ENCODE results near the gene ATG4C. TPM values are rescaled to one million over a fixed set of nuclear protein-coding genes. Genes with fewer than 3 reads are reported as not detected.
A peak's percentile ranks its signal among the peaks of the same experiment; 100 is the strongest.
"Not testable (repeated sequence)": the region's sequence is repeated elsewhere in the genome, so short reads cannot be mapped to it uniquely, and the experiment has no call there.

ATG4C gene, protein sequence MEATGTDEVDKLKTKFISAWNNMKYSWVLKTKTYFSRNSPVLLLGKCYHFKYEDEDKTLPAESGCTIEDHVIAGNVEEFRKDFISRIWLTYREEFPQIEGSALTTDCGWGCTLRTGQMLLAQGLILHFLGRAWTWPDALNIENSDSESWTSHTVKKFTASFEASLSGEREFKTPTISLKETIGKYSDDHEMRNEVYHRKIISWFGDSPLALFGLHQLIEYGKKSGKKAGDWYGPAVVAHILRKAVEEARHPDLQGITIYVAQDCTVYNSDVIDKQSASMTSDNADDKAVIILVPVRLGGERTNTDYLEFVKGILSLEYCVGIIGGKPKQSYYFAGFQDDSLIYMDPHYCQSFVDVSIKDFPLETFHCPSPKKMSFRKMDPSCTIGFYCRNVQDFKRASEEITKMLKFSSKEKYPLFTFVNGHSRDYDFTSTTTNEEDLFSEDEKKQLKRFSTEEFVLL
- 10 to 100 TPM in 2 of 4 donors, 1 to 10 TPM in 1, under 1 TPM in 1; 0.85 to 32.2 (median 11.7) TPM for total RNA-seq

DNA sequence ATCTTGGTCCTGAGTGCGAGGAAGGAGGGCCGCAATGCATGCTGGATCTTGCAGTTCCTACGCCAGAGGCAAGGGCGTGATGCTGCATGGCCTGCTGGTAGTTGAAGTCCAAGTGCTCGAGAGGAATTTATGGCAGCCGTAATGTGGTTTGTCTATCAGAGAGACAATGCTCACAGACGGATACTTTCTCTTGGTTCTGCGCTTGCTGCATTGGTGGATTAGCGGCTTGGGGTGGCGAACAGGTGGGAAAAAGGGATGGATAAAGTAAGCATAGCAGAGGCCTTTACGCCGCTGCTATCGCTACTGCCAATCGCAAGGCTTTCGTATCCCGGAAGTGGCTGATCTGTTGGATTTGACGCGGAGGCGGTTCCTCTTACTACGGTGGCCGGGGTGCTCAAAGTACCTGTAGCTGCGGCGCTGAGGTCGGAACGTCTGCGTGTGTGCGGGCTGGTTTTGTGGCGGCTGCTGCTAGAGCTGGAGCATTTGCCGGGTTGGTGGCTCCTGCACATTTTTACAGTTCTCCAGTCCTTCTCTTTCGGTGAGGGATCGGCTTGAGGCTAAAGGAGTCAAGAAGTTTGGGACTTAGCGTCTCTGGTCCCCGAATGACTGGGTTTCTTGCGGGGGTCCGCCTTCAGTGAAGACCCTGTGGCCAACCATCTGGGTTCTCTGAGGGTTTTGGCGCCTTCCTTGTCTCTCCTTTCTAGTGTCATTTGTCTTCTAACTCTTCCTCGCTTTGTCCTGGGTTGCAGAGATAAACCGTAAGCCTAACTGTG, at the start of gene ATG4C:
ATG4C (plus strand) TSS at position 397 of the 773 bp plus-strand sequence. CDS start 19,655 bp downstream, outside the sequence.
- TF ChIP-seq, protein P1, sequence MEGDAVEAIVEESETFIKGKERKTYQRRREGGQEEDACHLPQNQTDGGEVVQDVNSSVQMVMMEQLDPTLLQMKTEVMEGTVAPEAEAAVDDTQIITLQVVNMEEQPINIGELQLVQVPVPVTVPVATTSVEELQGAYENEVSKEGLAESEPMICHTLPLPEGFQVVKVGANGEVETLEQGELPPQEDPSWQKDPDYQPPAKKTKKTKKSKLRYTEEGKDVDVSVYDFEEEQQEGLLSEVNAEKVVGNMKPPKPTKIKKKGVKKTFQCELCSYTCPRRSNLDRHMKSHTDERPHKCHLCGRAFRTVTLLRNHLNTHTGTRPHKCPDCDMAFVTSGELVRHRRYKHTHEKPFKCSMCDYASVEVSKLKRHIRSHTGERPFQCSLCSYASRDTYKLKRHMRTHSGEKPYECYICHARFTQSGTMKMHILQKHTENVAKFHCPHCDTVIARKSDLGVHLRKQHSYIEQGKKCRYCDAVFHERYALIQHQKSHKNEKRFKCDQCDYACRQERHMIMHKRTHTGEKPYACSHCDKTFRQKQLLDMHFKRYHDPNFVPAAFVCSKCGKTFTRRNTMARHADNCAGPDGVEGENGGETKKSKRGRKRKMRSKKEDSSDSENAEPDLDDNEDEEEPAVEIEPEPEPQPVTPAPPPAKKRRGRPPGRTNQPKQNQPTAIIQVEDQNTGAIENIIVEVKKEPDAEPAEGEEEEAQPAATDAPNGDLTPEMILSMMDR (IDR thresholded peaks at IDR 0.05) = peak in 2 of 6 experiments; percentile 12 to 26
- peak; percentile 25 to 62 for TF ChIP-seq POLR2A (IDR thresholded peaks at IDR 0.05)
- Histone ChIP-seq H3K36me3 (no peaks in the 10 kb centered on the region), H3K27ac (peak within 1 kb of the TSS; percentile 83 to 96 (median 90)), H3K4me3 (peak within 1 kb of the TSS; percentile 68 to 87 (median 78)), H3K27me3 (no peaks in the 10 kb centered on the region), H3K9me3 (no peaks in the 10 kb centered on the region), H3K4me1 (peaks cover 0 to 12% (median 0%) of the 10 kb centered on the region in 4 donors)
- peak; percentile 95 to 99 (median 98) for DNase-seq

DNA sequence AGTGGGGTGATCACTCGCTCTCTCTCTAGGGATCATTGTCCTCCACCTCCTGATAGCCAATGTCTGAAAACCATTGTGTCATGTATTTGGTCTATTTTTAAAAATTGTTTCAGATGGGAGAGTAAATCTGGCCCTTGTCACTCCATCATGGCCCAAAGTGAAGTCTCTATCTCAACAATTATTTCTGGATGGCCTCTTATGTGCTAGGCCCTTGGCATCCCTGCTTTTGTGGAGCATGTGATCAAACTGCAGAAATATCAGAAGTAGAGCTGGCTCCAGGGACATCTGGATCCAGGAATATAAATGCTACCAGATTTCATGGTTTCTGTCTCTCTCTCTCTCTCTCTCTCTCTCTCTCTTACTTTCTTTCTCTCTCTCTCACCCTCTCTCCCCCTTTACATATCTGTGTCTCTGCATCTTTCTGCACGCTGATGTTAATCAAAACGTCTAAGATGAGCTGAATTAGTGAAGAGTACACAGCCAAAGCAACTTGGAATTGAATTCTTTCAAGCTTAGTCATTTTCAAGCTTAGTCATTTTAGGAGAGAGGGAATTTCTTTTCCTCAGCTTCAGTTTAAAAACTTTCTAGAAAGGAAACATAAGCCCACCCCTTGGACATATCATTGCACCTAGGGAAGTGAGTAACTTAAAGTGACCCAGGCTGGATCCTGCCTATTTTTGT, 48.3 kb upstream of the ATG4C start:
- DNase-seq = no peak
- H3K27me3 ChIP-seq = no peaks in the 10 kb centered on the region
- H3K4me3 ChIP-seq = no peak overlapping the region
- H3K4me1 ChIP-seq = peaks cover 0 to 7% (median 0%) of the 10 kb centered on the region in 4 donors
- TF ChIP-seq, protein P1 (IDR thresholded peaks at IDR 0.05) = no peak
- no peak for TF ChIP-seq POLR2A (IDR thresholded peaks at IDR 0.05)
- no peaks in the 10 kb centered on the region for H3K9me3 ChIP-seq
- no peaks in the 10 kb centered on the region for H3K36me3 ChIP-seq
- no peak overlapping the region for H3K27ac ChIP-seq

DNA sequence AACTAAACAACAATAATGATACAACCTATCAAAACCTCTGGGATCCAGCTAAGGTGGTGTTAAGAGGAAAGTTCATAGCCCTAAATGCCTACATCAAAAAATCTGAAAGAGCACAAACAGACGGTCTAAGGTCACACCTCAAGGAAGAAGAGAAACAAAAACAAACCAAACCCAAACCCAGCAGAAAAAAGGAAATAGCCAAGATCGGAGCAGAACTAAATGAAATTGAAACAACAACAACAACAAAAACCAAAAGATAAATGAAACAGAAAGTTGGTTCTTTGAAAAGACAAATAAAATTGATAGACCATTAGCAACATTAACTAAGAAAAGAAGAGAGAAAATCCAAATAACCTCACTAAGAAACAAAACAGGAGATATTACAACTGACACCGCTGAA, 43.2 kb upstream of the ATG4C start:
- DNase-seq, H3K4me3 ChIP-seq, H3K36me3 ChIP-seq, H3K4me1 ChIP-seq, H3K9me3 ChIP-seq, H3K27ac ChIP-seq, H3K27me3 ChIP-seq: not testable (repeated sequence)

DNA sequence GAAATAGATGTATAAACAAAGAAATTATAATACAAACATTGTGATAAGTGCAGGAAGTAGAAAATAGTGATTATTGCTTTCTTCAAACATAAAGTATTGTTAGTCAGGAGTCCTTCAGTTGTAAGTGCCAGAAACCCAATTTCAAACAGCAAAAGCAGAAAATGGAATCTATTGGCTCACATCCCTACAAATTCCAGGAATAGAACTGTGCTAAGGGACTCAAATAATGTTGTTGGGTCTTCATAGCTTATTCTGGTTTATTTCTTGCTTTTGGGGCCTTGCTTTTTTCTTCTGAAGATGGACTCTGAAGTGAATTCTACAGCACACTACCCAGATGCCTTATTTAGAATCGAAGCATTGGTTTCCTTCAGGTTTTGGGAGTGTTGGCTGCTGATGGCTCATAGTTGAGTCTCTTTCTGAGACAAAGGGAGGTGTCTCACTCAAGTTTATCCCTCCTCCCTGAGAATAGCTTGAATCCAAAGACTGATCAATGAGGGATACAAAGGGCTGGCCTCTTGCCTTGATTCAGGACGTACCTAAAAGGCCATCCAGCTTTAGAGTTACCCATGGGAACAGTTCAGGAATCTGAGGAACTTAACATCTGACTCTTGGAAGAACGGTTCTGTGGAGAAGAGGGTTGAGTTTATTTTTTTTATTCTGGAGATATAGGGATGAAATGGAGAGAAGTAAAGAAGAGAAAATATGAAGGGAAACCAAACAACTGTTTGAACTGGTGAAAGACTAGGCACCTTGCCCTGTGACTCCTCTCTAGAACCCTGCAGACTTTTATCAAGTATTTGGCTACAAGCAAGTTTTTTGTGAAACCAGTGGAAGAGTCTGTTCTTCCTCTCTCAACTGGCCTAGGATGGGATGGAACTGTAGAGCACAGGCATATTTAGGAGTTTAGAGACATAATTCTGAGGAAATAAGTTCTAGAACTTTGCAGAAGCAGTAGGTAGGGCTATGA, 39.0 kb upstream of the ATG4C start:
- Histone ChIP-seq H3K27ac (no peak overlapping the region), H3K36me3 (no peaks in the 10 kb centered on the region), H3K9me3 (no peaks in the 10 kb centered on the region), H3K4me1 (no peaks in the 10 kb centered on the region), H3K27me3 (no peaks in the 10 kb centered on the region), H3K4me3 (no peak overlapping the region)
- no peak for TF ChIP-seq POLR2A (IDR thresholded peaks at IDR 0.05)
- TF ChIP-seq, protein P1 (IDR thresholded peaks at IDR 0.05) = no peak
- DNase-seq = no peak

DNA sequence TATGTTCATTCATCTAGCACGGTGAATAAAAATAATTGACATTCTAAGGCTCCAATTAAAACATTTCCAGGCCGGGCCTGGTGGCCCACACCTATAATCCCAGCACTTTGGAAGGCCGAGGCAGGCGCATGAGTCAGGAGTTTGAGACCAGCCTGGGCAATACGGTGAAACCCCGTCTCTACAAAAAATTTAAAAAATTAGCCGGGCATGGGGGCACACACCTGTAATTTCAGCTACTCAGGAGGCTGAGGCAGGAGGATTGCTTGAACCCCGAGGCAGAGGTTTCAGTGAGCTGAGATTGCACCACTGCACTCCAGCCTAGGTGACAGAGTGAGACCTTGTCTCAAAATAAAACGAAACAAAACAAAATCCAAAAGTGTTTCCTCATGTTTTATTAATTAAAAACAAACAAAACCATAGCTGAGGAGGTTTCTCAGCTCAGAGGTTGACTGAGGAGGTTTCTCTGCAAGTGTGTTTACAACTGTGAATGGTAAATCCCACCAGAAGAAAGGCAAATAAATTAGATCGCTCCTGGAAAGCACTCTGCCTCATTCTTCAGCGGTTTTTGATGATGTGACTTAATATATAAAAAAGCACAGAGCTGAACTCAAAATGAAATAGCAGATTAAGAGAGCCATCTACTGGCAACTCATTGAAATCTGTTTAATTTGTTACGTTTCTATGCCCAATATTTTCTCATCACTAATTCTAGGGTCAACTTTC, 37.7 kb upstream of the ATG4C start:
- H3K9me3 ChIP-seq = no peaks in the 10 kb centered on the region
- no peak overlapping the region for H3K4me3 ChIP-seq
- no peaks in the 10 kb centered on the region for H3K27me3 ChIP-seq
- no peaks in the 10 kb centered on the region for H3K4me1 ChIP-seq
- TF ChIP-seq, protein P1 (IDR thresholded peaks at IDR 0.05) = peak in 5 of 6 experiments; percentile 4 to 79 (median 69)
- no peak for TF ChIP-seq POLR2A (IDR thresholded peaks at IDR 0.05)
- no peak overlapping the region for H3K27ac ChIP-seq
- no peaks in the 10 kb centered on the region for H3K36me3 ChIP-seq
- no peak for DNase-seq
